Esophagus squamous epithelium (tissue), 4 donors: ENCODE data around the gene IRF7.

ENCODE experiments used
- CTCF ChIP-seq, 6 experiments: fragments of 450-650 bp in 4 of 6; fragments of 200-600 bp in 2 of 6; sonication (generic) in 2 of 6; IDR thresholded peaks; one replicate each; pipeline ENCODE4 v1.5.1; 2016 to 2019; ENCODE audit warnings: antibody characterized with exemption in 6 of 6, mild to moderate bottlenecking in 4 of 6, moderate library complexity in 4 of 6
- POLR2A ChIP-seq, 4 donors: fragments of 450-650 bp; IDR thresholded peaks; one replicate each; pipeline ENCODE4 v1.6.1; 2017; ENCODE audit warnings: antibody characterized with exemption in 4 of 4, mild to moderate bottlenecking in 4 of 4, moderate library complexity in 3 of 4

- TF ChIP-seq POLR2A (IDR thresholded peaks at IDR 0.05) (no peak), CTCF (IDR thresholded peaks at IDR 0.05) (no peak)
Measured at GRCh38 chr11:635945-636510, 20.3 kb upstream of the IRF7 start.
